Adrenal gland (tissue), 12 donors: ENCODE data around the gene ST7. TPM values are rescaled to one million over a fixed set of nuclear protein-coding genes. Genes with fewer than 3 reads are reported as not detected.

Experiments used
- DNase-seq, 7 donors: peaks; one replicate each; pipeline ENCODE4 v3.0.0-alpha.2; 2019 to 2020
- H3K27ac ChIP-seq, 5 donors: fragments of 200-600 bp; sonication (generic) in 4 of 5; 1 replicate in 3 of 5; 2 replicates in 2 of 5; pipeline versions ENCODE4 v1.5.1 to v1.8.0; 2016 to 2020; ENCODE audit warnings: mild to moderate bottlenecking in 1 of 5
- H3K27me3 ChIP-seq: fragments of 200-600 bp; 2 replicates; pipeline ENCODE4 v1.8.0; 2021
- H3K36me3 ChIP-seq, 2 donors: fragments of 200-600 bp; replicated peaks in 1 of 2; 1 replicate in 1 of 2; 2 replicates in 1 of 2; pipeline versions ENCODE4 v1.5.1 to v1.8.0; 2018 to 2022
- H3K4me1 ChIP-seq, 2 donors: fragments of 200-600 bp; replicated peaks in 1 of 2; 1 replicate in 1 of 2; 2 replicates in 1 of 2; pipeline versions ENCODE4 v1.5.1 to v1.8.0; 2018 to 2021
- H3K4me3 ChIP-seq, 4 donors: fragments of 200-600 bp; sonication (generic) in 3 of 4; one replicate each; pipeline ENCODE4 v1.5.1; 2016 to 2018
- H3K9me3 ChIP-seq, 3 donors: fragments of 200-600 bp; sonication (generic) in 1 of 3; replicated peaks in 1 of 3; 1 replicate in 2 of 3; 2 replicates in 1 of 3; pipeline versions ENCODE4 v1.5.1 to v1.8.0; 2016 to 2021
- POLR2A ChIP-seq, 2 donors: fragments of 450-650 bp; IDR thresholded peaks; one replicate each; pipeline ENCODE4 v1.6.1; 2017; ENCODE audit warnings: antibody characterized with exemption in 2 of 2, mild to moderate bottlenecking in 2 of 2, moderate library complexity in 1 of 2
- WGBS, 4 donors: extraction: QIAGEN DNeasy Blood & Tissue Kit in 2 of 4; methylation state at CpG; one replicate each; pipeline versions ENCODE4 v1.1.5 to v1.1.7; 2013 to 2017; 5-methylcytosine and 5-hydroxymethylcytosine counted together
- intact Hi-C, 2 donors: fragments of 100-400 bp; cut with DNase I; formaldehyde crosslinking; loops; one replicate each; pipeline versions ENCODE4 v1.14.1 to v1.15.0; 2022 to 2023
- polyA plus RNA-seq, 3 donors: library from polyadenylated mRNA; stranded (reverse); fragments of 200-250 nt in 2 of 3; fragments of 350-450 nt in 1 of 3; fragmentation: Illumina TruSeq in 1 of 3; extraction: RNeasy Lipid Tissue Mini Kit (QIAGEN cat#74804) in 1 of 3; gene quantifications; one replicate each; pipeline ENCODE4 v1.2.3, GENCODE V29; 2013 to 2014
- total RNA-seq, 9 donors: library from RNA; depleted of rRNA in 4 of 9; stranded (reverse); fragments of >200 nt in 4 of 9; fragments of 120-200 nt in 1 of 9; fragmentation: NEBNext Ultra II Directional in 1 of 9; extraction: Animal tissue kit (Norgen Biotek cat#: 25700) in 1 of 9; gene quantifications; one replicate each; pipeline versions ENCODE4 v1.1.0 to v1.2.4, GENCODE V29; 2013 to 2023
- TF ChIP-seq, protein P1 (sequence below), 6 experiments: fragments of 450-650 bp in 4 of 6; fragments of 200-600 bp in 2 of 6; sonication (generic) in 1 of 6; IDR thresholded peaks; 1 replicate in 5 of 6; 2 replicates in 1 of 6; pipeline versions ENCODE4 v1.5.1 to v1.8.0; 2016 to 2021; ENCODE audit warnings: antibody characterized with exemption in 6 of 6, mild to moderate bottlenecking in 2 of 6, moderate library complexity in 1 of 6
- donor health status: healthy with polysubstance abuse.
- donor health status: Bipolar disorder and iron deficiency.
- donor health status: DM: yes; HTN: yes; CAD: no.
- donor health status: DM: no; HTN: no; CAD: no.
- donor health status: DM: no; HTN: no; CAD: no.
- donor health status: DM: yes; HTN: yes; CAD: no.

ST7 gene
- total and polyA plus RNA-seq, 12 donors = 15.7 to 69.9 (median 33.1) TPM

DNA sequence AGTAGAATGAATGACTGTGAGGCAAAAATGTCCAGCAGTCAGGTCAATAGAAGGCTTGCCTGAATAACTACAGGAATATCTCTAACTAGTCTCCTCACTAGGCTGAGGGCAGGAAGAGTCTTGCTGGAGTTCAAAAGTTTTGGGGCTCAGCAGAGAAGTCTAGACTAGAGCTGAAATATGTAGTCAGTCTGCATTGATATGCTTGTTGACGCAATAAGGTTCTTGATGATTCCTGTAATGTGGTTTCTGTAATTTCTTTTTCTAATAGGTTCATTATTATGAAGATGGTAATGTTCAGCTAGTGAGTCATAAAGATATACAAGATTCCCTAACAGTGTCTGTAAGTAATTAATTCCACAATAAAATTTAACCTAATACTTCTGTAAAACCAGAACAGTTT is 41.5 kb upstream of the ST7 start:
- Histone ChIP-seq H3K27me3 (no peaks in the 10 kb centered on the region), H3K36me3 (peaks cover 0 to 45% of the 10 kb centered on the region in 2 donors), H3K9me3 (peaks cover 0 to 14% (median 0%) of the 10 kb centered on the region in 3 donors), H3K4me3 (no peak overlapping the region), H3K27ac (no peak overlapping the region), H3K4me1 (no peaks in the 10 kb centered on the region)
- DNase-seq = no peak
- intact Hi-C loops = no loop called here
- TF ChIP-seq, protein P1, sequence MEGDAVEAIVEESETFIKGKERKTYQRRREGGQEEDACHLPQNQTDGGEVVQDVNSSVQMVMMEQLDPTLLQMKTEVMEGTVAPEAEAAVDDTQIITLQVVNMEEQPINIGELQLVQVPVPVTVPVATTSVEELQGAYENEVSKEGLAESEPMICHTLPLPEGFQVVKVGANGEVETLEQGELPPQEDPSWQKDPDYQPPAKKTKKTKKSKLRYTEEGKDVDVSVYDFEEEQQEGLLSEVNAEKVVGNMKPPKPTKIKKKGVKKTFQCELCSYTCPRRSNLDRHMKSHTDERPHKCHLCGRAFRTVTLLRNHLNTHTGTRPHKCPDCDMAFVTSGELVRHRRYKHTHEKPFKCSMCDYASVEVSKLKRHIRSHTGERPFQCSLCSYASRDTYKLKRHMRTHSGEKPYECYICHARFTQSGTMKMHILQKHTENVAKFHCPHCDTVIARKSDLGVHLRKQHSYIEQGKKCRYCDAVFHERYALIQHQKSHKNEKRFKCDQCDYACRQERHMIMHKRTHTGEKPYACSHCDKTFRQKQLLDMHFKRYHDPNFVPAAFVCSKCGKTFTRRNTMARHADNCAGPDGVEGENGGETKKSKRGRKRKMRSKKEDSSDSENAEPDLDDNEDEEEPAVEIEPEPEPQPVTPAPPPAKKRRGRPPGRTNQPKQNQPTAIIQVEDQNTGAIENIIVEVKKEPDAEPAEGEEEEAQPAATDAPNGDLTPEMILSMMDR (IDR thresholded peaks at IDR 0.05) = no peak
- TF ChIP-seq POLR2A (IDR thresholded peaks at IDR 0.05) = no peak
- WGBS, 4 donors = 97 to 100% (median 100%) methylated on average over 1 of the region's 1 CpG

GRCh38 chr7:116912269-116912909 is 40.9 kb upstream of the ST7 start:
- Histone ChIP-seq H3K27me3 (no peaks in the 10 kb centered on the region), H3K4me3 (no peak overlapping the region), H3K27ac (no peak overlapping the region), H3K4me1 (no peaks in the 10 kb centered on the region), H3K9me3 (peaks cover 0 to 14% (median 0%) of the 10 kb centered on the region in 3 donors), H3K36me3 (peaks cover 0 to 48% of the 10 kb centered on the region in 2 donors)
- WGBS, 4 donors = 95 to 100% (median 97%) methylated on average over 1 of the region's 1 CpG
- TF ChIP-seq, protein P1 (IDR thresholded peaks at IDR 0.05) = no peak
- no peak for TF ChIP-seq POLR2A (IDR thresholded peaks at IDR 0.05)
- intact Hi-C loops = no loop called here
- DNase-seq = no peak

DNA sequence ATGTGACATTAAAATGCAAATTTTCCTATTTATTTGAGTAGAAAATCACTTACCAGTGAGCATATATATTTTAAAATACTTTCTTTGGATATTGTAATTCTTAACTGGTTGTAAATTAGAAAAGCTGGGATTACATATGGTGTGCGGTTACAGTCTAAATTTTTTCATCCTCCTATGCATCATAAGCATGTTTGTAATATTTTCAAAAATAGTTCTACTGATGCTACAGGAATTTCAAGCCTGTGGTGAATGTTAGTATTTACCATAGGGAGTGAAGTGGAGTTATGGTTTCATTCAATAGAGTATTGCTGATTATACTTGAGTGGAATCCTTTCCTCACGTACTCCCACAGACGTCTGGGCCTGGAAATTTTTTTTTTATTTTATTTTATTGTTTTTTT is 34.6 kb upstream of the ST7 start:
- Histone ChIP-seq H3K9me3 (no peaks in the 10 kb centered on the region), H3K27me3 (no peaks in the 10 kb centered on the region), H3K36me3 (peaks cover 0 to 34% of the 10 kb centered on the region in 2 donors), H3K4me3 (no peak overlapping the region), H3K27ac (no peak overlapping the region), H3K4me1 (no peaks in the 10 kb centered on the region)
- TF ChIP-seq, protein P1 (IDR thresholded peaks at IDR 0.05) = no peak
- TF ChIP-seq POLR2A (IDR thresholded peaks at IDR 0.05) = no peak
- intact Hi-C loops = no loop called here
- DNase-seq = no peak
- WGBS, 4 donors = 93 to 96% (median 94%) methylated on average over 3 of the region's 3 CpGs

GRCh38 chr7:116920359-116920758 is 32.9 kb upstream of the ST7 start:
- Histone ChIP-seq H3K27me3 (no peaks in the 10 kb centered on the region), H3K4me3 (no peak overlapping the region), H3K36me3 (peaks cover 0 to 25% of the 10 kb centered on the region in 2 donors), H3K9me3 (no peaks in the 10 kb centered on the region), H3K4me1 (no peaks in the 10 kb centered on the region), H3K27ac (no peak overlapping the region)
- TF ChIP-seq, protein P1 (IDR thresholded peaks at IDR 0.05) = no peak
- intact Hi-C loops = loop anchor here in 1 of 2 donors (10.0 kb wide), 1 partner anchor 464 kb away; no protein-coding TSS in a partner anchor
- no peak for DNase-seq
